HG03460 (cell line): Measurements from ENCODE around the gene GALNTL6.

Experiments
- ATAC-seq: cut with Tn5 transposase; IDR thresholded peaks from one replicate; pipeline ENCODE4 v1.9.1; 2021; ENCODE audit not compliant: unreplicated experiment

The GALNTL6 gene

GRCh38 chr4:172650758-172651530 is 837.7 kb downstream of the GALNTL6 start:
- no peak for ATAC-seq

GRCh38 chr4:172651961-172652360 is 838.8 kb downstream of the GALNTL6 start:
- no peak for ATAC-seq

DNA sequence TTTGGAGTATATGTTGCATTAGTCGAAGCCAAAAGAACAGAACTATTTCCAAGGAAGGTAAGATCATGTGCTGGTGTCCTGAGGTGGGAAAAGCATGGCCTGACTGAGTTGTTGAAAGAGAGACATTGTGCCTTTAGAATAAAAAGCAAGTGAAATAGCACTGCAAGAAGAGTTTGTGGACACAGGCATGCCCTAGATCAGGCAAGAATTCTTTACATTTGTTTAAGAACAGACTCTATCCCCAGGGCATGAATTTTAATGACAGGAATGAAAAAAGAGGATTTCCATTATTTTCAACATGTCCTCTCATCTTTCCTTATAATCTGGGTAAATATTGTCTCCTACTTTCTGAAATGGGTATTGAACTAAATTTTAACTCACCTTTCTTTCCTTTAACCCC is 839.2 kb downstream of the GALNTL6 start:
- no peak for ATAC-seq

DNA sequence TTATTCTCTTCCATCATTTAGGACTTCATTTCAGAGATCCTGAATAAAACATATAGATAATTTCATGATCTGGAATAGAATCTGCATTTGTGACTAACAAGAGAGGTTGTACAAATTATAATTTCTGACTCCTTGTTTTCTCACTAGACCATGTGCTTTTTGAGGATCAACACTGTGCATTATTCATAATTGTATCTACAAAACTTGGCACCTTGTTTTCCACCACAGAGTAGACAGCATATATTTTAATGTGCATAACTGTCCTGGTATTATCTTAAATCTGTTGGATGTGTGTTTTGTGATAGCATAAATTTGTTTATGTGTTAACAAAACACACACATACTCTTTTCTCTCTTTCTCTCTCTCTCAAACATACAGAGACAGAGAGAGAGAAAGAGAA is 840.5 kb downstream of the GALNTL6 start:
- no peak for ATAC-seq

DNA sequence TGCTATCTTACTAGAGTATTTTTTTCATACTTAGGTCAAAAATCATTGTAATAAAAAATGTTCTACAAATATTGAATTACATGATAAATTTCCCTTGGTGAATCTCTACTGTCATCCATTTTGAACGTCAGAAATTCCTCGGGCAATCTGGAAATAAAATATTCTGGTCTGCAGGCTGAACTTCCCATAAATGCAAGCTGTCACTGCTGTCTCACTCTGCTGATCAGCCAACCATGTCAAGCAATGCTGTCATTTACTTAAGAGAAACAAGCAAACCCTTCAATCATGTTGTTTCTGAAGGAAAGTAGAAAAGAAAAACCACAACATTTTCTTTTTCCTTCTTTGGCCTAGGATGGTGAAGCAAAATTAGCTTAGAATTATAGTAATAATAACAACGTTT is 841.3 kb downstream of the GALNTL6 start:
- ATAC-seq = no peak

DNA sequence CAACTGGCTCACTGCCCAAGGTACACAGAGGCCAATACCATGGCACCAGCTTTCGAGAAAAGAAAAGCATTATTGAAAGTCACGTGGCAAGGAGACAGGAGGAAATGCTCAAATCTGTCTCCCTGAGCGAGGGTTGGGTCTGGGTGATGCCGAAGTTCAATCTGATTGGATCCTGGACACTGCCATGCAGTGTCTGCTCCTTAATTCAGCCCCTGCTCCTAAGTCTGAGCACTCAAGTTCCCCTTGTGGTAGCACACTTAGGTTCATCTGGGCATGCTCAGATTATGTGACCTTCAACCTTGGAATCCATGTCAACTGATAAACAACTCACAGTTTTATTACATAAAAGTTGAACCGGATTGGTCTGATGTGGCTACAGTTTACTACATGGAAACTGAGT is 842.9 kb downstream of the GALNTL6 start:
- ATAC-seq = no peak

GRCh38 chr4:172657081-172657480 is 843.9 kb downstream of the GALNTL6 start:
- ATAC-seq = no peak

DNA sequence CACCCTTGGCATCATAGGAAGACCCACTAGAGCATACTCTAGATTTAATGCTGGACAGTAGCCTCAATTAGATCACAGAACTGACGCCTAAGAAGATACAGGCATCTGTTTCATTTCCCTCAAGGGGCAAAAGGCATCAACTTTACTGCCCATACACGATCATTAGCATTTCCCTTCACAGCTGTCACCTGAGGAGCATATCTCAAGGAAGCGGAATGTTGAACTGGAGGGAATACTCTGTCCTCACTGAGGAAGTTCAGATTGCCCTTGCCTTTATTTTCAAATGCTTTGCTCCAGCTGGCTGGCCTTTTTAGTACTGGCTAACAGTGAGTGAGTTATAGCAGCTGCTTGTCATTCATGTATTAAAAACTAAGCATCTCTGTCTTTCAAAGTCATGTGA is 847.0 kb downstream of the GALNTL6 start:
- ATAC-seq = no peak

GRCh38 chr4:172662113-172662512 is 848.9 kb downstream of the GALNTL6 start:
- no peak for ATAC-seq

DNA sequence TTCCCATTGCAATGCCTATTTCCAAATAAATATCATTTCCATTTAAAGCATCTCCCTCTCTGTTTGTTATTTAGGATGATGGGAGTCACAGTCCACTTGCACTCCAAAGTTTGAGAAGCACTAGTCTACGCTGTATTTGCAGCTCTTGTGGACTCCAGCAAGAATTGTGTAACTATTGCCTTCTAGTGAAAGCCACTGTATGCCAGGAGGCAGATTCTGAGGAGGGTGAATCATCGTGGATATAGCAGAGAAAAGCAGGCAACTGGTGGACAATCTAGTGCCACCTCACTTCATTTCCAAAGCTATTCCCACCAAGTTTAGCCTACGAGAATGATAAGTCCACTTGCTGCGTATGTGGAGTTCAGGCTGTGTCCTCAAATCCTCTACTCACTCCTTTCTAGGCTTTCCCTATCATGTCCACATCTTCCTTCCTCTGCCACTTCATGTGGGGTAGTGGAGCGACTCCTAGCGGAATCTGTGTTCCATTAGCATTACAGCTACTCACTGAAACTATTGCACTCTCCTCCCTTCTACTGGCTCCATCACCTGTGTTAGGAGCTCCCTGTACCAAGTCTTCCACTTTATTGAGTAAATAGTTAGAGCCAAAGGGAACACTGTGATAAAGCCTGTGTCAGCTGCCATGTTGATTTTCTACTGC is 853.6 kb downstream of the GALNTL6 start:
- ATAC-seq = no peak

DNA sequence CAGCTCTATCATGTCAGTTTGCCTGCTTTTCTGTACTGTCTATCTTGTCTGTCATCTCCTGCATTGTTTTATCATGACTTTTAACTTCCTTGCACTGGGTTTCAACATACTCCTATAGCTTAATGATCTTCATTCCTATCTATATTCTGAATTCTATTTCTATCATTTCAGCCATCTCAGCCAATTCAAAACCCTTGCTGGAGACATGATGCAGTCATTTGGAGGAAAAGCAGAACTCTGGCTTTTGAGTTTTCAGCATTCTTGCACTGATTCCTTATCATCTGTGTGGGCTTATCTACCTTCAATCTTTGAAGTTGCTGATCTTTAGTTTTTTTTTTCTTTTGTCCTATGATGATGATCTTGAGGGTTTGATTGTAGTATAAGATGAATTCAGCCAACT is 861.6 kb downstream of the GALNTL6 start:
- no peak for ATAC-seq

DNA sequence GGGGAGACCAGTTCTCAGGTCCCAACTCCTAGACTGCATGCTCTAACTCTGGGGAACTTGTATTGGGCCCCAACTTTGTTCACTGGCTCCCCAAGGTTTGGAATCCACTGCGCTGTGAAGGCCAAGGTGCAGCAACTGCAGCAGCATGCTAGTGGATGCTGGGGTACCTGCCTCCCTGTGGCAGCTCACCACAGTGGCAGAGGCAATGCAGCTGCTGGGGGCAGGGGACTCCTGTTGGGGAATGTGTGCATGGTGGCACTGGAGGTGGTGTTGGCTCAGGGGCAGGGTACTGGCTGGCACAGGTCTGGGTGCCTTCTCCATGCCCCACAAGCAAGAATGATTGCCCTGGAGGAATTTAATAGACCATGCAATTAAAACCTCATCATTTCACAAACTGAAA is 862.0 kb downstream of the GALNTL6 start:
- no peak for ATAC-seq

DNA sequence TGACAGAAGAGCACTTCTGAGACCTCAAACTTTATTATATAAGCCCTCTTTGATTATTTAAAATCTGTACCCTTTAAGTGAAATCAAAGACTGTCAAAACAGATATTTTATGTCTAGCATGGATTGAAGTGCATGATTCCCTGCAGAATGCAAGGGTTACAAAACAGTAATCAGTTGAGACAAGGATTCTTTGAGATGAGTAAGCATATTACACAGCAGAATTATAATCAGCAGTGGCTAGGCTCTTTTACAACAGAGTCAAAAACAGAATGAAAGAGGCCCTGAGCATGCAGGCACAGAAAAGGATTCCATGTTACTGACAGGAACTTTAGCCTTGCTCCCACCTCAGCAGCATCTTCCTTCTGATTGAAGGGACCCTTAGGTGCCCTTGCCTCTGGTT is 867.5 kb downstream of the GALNTL6 start:
- no peak for ATAC-seq

DNA sequence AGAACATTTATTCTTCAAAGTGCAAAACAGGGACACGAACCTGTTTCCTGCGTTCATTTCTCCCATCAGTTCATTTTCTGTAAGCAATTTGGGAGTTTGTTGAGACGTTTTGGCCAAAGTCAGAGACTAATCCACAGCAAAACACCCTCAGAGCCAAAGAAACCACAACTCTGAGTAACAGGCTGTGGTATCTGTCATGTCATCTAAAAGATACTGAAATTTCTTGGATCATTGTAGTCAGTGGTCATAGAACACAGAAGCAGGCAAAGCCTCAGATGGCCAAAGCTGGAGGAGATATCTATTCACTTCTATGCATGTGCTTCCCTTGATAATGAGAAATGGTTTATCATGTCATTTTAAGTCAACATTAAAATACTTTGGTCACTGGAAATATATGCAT is 869.8 kb downstream of the GALNTL6 start:
- no peak for ATAC-seq

GRCh38 chr4:172686021-172686420 is 872.8 kb downstream of the GALNTL6 start:
- ATAC-seq = no peak

DNA sequence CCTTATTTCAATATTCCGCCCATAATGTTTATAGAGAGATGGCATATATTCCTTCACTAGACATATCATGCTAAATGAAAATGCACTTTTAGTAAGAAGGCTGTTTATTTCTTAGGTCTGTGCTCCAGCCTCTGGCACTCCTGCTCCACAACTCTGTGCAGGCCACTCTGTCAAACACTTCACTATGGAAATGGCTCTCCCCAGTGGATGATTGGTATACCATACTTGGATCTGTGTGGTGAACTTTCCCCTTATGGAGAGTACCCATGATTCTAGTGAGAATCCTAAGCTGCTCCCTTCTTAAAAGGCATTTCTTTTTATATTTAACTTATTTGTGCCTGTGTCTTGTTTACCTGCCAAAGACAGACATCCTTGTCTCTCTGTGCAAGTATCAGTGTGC is 875.3 kb downstream of the GALNTL6 start:
- ATAC-seq = no peak

- no peak for ATAC-seq
Observed at GRCh38 chr4:172691552-172691951, 878.3 kb downstream of the GALNTL6 start.

- no peak for ATAC-seq
Observed at GRCh38 chr4:172692701-172693100, 879.5 kb downstream of the GALNTL6 start.

- ATAC-seq = no peak
Observed at GRCh38 chr4:172698256-172698655, 885.1 kb downstream of the GALNTL6 start.

DNA sequence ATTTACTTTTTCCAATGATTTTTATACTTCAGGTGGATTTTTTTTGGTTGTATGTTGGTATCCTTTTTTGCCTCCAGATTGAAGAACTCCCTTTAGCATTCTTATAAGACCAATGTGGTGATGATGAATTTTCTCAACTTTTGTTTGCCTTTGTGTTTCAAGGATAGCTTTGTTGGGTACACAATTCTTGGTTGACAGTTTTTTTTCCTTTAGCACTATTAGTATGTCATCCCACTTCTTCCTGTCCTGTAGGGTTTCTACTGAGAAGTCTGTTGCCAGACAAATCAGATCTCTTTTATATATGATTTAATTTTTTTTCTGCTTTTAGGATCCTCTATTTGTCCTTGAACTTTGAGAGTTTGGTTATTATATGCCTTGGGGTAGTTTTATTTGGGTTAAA is 892.4 kb downstream of the GALNTL6 start:
- ATAC-seq = no peak

DNA sequence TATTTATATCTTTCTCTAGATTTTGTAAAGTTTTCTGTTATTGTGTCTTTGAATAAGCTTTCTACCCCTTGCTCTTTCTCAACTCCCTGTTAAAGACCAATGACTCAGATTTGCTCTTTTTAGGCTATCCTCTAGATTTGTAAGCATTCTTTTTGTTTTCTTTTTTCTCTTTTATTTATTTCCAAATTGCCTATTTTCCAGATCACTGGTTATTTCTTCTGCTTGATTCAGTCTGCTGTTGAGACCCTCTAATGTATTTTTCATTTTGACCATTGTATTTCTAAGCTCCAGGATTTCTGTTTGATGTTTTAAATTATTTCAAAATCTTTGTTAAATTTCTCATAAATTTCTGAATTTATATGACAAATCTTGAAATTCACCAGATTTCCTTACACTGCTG is 892.8 kb downstream of the GALNTL6 start:
- ATAC-seq = no peak

GRCh38 chr4:172707622-172708021 is 894.4 kb downstream of the GALNTL6 start:
- ATAC-seq = no peak

DNA sequence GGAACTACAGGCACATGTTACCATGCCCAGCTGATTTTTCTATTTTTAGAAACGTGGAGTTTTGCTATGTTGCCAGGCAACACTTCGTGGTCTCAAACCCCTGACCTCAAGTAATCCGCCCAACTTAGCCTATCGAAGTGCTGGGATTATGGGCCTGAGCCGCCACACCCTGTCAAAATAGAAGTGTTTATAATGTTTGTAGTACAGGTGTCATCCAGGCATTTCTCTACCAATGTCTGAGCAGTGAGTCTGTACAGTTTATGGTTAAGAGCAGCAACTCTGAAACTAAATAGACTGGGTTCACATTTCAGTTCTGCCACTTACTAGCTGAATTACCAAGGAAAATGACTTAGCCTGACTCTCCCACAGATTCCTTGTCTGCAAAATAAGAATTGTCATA is 895.0 kb downstream of the GALNTL6 start:
- no peak for ATAC-seq
